ENCODE data around the gene SLIT3.

Gene SLIT3

DNA sequence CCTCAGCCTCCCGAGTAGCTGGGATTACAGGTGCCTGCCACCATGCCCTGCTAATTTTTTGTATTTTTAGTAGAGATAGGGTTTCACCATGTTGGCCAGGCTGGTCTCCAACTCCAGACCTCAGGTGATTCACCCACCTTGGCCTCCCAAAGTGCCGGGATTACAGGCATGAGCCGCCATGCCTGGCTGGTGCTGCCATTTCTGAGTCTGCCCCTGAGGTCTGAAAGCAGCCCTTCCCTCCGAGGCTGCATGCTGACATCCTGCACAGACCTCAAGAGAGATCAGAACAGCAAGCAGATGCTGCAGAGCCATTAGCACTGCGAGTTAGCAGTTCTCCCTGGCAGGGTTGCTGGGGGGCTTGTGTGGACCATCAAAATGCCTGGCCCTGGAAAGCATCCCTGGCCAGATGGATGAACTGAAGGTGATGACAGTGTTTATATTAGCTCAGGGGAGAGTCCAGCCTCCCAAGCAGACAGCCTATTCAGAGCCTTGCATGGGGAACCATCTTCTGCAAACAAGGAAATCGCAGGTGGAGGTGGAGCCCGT, 545.3 kb downstream of the SLIT3 start:
- Histone ChIP-seq H3K9ac (ENCODE audit: low read depth, low read length, poor library complexity, severe bottlenecking) (no peak overlapping the region), H3F3A (ENCODE audit: low read depth) (no peaks in the 10 kb centered on the region), H3K36me3 (ENCODE audit: insufficient read depth, low read length) (no peaks in the 10 kb centered on the region), H3K79me2 (ENCODE audit: insufficient read depth, low read length) (no peaks in the 10 kb centered on the region), H3K9me3 (ENCODE audit: insufficient read depth, low read depth, low read length) (no peaks in the 10 kb centered on the region), H3K4me1 (ENCODE audit: insufficient read depth, low read length, poor library complexity, severe bottlenecking) (peaks cover 16% of the 10 kb centered on the region), H2AFZ (ENCODE audit: low read length) (no peak overlapping the region), H3K9me2 (replicated peaks; ENCODE audit: low read depth, low read length) (no peaks in the 10 kb centered on the region), H3K27me3 (ENCODE audit: insufficient read depth, low read length, poor library complexity, severe bottlenecking) (no peaks in the 10 kb centered on the region), H3K4me3 (ENCODE audit: low read length, poor library complexity, severe bottlenecking) (no peak overlapping the region), H3K4me2 (ENCODE audit: low read depth, low read length, poor library complexity, severe bottlenecking) (no peak overlapping the region), H4K20me1 (ENCODE audit: insufficient read depth, low read length, poor library complexity, severe bottlenecking) (no peaks in the 10 kb centered on the region)
- TF ChIP-seq EZH2phosphoT487 (IDR thresholded peaks at IDR 0.05; ENCODE audit: borderline replicate concordance): no peak
- TF ChIP-seq, protein P1, sequence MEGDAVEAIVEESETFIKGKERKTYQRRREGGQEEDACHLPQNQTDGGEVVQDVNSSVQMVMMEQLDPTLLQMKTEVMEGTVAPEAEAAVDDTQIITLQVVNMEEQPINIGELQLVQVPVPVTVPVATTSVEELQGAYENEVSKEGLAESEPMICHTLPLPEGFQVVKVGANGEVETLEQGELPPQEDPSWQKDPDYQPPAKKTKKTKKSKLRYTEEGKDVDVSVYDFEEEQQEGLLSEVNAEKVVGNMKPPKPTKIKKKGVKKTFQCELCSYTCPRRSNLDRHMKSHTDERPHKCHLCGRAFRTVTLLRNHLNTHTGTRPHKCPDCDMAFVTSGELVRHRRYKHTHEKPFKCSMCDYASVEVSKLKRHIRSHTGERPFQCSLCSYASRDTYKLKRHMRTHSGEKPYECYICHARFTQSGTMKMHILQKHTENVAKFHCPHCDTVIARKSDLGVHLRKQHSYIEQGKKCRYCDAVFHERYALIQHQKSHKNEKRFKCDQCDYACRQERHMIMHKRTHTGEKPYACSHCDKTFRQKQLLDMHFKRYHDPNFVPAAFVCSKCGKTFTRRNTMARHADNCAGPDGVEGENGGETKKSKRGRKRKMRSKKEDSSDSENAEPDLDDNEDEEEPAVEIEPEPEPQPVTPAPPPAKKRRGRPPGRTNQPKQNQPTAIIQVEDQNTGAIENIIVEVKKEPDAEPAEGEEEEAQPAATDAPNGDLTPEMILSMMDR (conservative IDR thresholded peaks at IDR 0.05; ENCODE audit: low read length): no peak

DNA sequence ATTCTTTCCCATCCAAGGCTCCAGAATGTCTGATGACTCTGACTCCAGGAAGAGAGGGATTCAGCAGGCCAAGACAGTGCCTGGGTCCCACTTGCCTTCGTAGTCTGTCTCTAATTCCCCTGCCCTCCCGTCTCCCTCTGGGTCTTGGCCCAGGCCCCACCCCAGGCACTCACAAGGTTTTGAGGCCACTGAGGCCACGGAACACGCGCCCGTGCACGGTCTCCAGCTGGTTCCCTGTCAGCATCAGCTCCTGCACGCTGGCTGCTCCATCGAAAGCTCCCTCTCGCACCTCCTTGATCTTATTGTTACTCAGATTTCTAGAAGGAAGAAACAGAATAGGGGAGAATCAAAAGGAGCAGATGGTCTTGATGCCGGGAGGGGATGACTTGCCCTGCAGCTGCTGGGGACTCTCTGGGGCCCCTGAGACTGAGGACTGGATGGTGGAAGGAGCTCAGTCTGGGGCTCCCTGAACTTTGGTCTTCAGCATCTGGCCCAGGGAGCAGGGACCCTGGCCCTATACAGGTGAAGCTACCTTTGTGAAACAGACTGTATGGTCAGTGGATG, 547.2 kb downstream of the SLIT3 start:
- H3K36me3 ChIP-seq (ENCODE audit: insufficient read depth, low read length): no peaks in the 10 kb centered on the region
- no peak overlapping the region for H3K4me2 ChIP-seq (ENCODE audit: low read depth, low read length, poor library complexity, severe bottlenecking)
- TF ChIP-seq EZH2phosphoT487 (IDR thresholded peaks at IDR 0.05; ENCODE audit: borderline replicate concordance): no peak
- TF ChIP-seq, protein P1 (conservative IDR thresholded peaks at IDR 0.05; ENCODE audit: low read length): no peak
- H3F3A ChIP-seq (ENCODE audit: low read depth): no peaks in the 10 kb centered on the region
- H3K79me2 ChIP-seq (ENCODE audit: insufficient read depth, low read length): no peaks in the 10 kb centered on the region
- H4K20me1 ChIP-seq (ENCODE audit: insufficient read depth, low read length, poor library complexity, severe bottlenecking): no peaks in the 10 kb centered on the region
- no peak overlapping the region for H2AFZ ChIP-seq (ENCODE audit: low read length)
- H3K9me2 ChIP-seq (replicated peaks; ENCODE audit: low read depth, low read length): no peaks in the 10 kb centered on the region
- H3K9ac ChIP-seq (ENCODE audit: low read depth, low read length, poor library complexity, severe bottlenecking): no peak overlapping the region
- no peak overlapping the region for H3K4me3 ChIP-seq (ENCODE audit: low read length, poor library complexity, severe bottlenecking)
- H3K9me3 ChIP-seq (ENCODE audit: insufficient read depth, low read depth, low read length): no peaks in the 10 kb centered on the region
- no peaks in the 10 kb centered on the region for H3K27me3 ChIP-seq (ENCODE audit: insufficient read depth, low read length, poor library complexity, severe bottlenecking)
- H3K4me1 ChIP-seq (ENCODE audit: insufficient read depth, low read length, poor library complexity, severe bottlenecking): peaks cover 17% of the 10 kb centered on the region

DNA sequence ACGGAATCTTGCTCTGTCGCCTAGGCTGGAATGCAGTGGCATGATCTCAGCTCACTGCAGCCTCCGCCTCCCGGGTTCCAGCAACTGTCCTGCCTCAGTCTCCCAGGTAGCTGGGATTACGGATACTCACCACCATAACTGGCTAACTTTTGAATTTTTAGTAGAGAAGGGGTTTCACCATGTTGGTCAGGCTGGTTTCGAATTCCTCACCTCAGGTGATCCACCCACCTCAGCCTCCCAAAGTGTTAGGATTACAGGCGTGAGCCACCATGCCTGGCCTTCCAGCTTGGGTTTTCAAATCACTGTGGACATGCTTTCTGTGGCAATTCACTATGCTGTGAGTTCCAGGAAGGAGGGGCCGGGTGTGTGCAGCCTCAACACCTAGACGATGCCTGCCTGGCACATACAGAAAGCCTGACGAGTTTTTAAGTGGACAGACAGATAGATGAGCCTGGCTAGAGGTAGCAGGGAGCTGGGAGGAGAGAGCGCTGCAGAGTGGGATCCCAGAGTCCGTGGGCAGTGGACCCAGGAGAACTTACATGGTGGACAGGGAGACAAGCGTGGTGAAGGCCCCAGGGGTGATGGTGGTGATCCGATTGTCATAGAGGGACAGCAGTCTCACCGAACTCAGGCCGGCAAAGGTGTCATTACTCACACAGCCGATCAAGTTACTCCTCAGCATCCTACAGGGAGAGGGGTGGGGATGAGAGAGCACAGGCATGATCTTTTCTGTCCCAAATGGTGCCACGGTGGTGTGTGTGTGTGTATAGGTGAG, 548.3 kb downstream of the SLIT3 start:
- H2AFZ ChIP-seq (ENCODE audit: low read length): no peak overlapping the region
- H3K79me2 ChIP-seq (ENCODE audit: insufficient read depth, low read length): no peaks in the 10 kb centered on the region
- no peak overlapping the region for H3K4me3 ChIP-seq (ENCODE audit: low read length, poor library complexity, severe bottlenecking)
- H3K9me2 ChIP-seq (replicated peaks; ENCODE audit: low read depth, low read length): no peaks in the 10 kb centered on the region
- H3K9me3 ChIP-seq (ENCODE audit: insufficient read depth, low read depth, low read length): no peaks in the 10 kb centered on the region
- no peaks in the 10 kb centered on the region for H3K27me3 ChIP-seq (ENCODE audit: insufficient read depth, low read length, poor library complexity, severe bottlenecking)
- peaks cover 21% of the 10 kb centered on the region for H3K4me1 ChIP-seq (ENCODE audit: insufficient read depth, low read length, poor library complexity, severe bottlenecking)
- TF ChIP-seq, protein P1 (conservative IDR thresholded peaks at IDR 0.05; ENCODE audit: low read length): no peak
- no peak for TF ChIP-seq EZH2phosphoT487 (IDR thresholded peaks at IDR 0.05; ENCODE audit: borderline replicate concordance)
- no peaks in the 10 kb centered on the region for H3F3A ChIP-seq (ENCODE audit: low read depth)
- no peaks in the 10 kb centered on the region for H4K20me1 ChIP-seq (ENCODE audit: insufficient read depth, low read length, poor library complexity, severe bottlenecking)
- no peak overlapping the region for H3K4me2 ChIP-seq (ENCODE audit: low read depth, low read length, poor library complexity, severe bottlenecking)
- no peak overlapping the region for H3K9ac ChIP-seq (ENCODE audit: low read depth, low read length, poor library complexity, severe bottlenecking)
- no peaks in the 10 kb centered on the region for H3K36me3 ChIP-seq (ENCODE audit: insufficient read depth, low read length)

All from Loucy (cell line).